Gastroesophageal sphincter (tissue), 3 donors: ENCODE data around the gene PLAC9.

Experiments used
- POLR2A ChIP-seq, 2 donors: fragments of 450-650 bp; IDR thresholded peaks; one replicate each; pipeline ENCODE4 v1.6.1; 2017; ENCODE audit warnings: antibody characterized with exemption in 2 of 2, mild to moderate bottlenecking in 2 of 2, moderate library complexity in 1 of 2
- TF ChIP-seq, protein P1 (sequence below), 4 experiments: fragments of 200-600 bp in 2 of 4; fragments of 450-650 bp in 2 of 4; sonication (generic) in 1 of 4; IDR thresholded peaks; one replicate each; pipeline ENCODE4 v1.5.1; 2017 to 2019; ENCODE audit warnings: antibody characterized with exemption in 4 of 4, mild to moderate bottlenecking in 2 of 4, moderate library complexity in 2 of 4

DNA sequence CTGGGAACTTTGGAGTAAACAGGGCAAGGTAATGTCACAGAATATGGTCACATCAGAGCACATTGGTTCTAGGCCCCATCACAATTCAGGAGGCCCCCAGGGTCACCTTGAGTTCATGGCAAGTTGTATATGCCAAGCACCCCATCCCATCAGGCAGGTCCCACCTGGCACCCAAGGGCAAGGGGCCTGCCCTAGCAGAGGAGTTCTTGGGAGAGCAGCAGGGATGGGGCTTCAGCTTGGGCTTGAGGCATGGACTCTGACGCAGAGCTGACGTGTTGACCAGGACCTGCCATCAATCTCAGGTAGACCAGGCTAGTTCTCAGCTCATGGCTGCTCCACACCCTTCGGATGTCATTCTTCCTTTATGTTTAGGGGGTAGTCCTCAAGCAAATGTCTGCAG lies 20.9 kb downstream of the PLAC9 start:
- TF ChIP-seq, protein P1, sequence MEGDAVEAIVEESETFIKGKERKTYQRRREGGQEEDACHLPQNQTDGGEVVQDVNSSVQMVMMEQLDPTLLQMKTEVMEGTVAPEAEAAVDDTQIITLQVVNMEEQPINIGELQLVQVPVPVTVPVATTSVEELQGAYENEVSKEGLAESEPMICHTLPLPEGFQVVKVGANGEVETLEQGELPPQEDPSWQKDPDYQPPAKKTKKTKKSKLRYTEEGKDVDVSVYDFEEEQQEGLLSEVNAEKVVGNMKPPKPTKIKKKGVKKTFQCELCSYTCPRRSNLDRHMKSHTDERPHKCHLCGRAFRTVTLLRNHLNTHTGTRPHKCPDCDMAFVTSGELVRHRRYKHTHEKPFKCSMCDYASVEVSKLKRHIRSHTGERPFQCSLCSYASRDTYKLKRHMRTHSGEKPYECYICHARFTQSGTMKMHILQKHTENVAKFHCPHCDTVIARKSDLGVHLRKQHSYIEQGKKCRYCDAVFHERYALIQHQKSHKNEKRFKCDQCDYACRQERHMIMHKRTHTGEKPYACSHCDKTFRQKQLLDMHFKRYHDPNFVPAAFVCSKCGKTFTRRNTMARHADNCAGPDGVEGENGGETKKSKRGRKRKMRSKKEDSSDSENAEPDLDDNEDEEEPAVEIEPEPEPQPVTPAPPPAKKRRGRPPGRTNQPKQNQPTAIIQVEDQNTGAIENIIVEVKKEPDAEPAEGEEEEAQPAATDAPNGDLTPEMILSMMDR (IDR thresholded peaks at IDR 0.05): no peak
- no peak for TF ChIP-seq POLR2A (IDR thresholded peaks at IDR 0.05)
